Tibial nerve (tissue), 4 donors: Measurements from ENCODE around the gene GRK2.

ENCODE experiments used
- EP300 ChIP-seq, 2 donors: sonication (generic); formaldehyde crosslinking; IDR thresholded peaks; one replicate each; pipeline ENCODE4 v1.6.1; 2017; ENCODE audit warnings: antibody characterized with exemption in 2 of 2, mild to moderate bottlenecking in 1 of 2
- POLR2A ChIP-seq, 2 donors: fragments of 450-650 bp; IDR thresholded peaks; one replicate each; pipeline ENCODE4 v1.6.1; 2017; ENCODE audit warnings: antibody characterized with exemption in 2 of 2, mild to moderate bottlenecking in 2 of 2, moderate library complexity in 2 of 2
- TF ChIP-seq, protein P1 (sequence below), 5 experiments: fragments of 200-600 bp in 3 of 5; fragments of 450-650 bp in 2 of 5; sonication (generic) in 3 of 5; IDR thresholded peaks; one replicate each; pipeline ENCODE4 v1.5.1; 2016 to 2019; ENCODE audit warnings: antibody characterized with exemption in 5 of 5, mild to moderate bottlenecking in 3 of 5, moderate library complexity in 2 of 5

DNA sequence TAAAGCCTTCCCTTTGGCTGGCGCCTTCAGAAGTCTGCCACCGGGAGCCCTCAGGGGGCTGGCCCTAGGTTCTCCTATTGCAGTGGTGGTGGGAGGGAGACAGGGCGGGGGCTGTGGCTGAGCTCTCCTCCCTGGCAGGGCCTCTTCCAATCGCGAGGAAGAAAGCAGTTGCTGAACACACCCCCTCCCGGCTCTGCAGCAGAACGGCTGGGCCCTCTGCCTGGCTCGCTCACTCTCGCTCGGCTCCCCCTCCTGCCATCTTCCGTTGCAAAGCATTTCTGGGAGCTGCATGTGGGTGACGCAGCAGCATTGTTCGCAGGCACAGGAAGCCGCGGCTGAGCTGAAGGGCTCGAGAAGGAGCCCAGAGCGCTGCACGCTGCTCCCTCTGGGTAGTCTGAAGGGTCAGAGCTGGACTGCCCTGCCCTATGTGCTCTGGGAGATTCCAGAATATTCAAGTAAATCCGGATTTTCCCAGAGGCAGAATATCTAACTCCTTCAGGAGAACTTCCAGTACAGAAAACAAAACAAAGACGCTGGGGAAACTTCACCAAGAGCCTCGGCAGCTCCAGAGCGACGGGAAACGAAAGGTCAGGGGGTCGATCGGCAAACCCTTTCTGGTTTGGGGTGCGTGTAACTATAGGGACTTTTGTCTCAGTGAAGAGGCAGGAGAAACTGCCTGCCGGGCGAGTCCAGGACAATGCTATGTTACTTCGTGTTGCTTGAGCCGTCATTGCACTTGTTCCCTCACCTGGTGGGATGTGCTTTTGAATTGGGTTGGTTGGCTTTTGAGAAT lies 26.3 kb upstream of the GRK2 start:
- TF ChIP-seq, protein P1, sequence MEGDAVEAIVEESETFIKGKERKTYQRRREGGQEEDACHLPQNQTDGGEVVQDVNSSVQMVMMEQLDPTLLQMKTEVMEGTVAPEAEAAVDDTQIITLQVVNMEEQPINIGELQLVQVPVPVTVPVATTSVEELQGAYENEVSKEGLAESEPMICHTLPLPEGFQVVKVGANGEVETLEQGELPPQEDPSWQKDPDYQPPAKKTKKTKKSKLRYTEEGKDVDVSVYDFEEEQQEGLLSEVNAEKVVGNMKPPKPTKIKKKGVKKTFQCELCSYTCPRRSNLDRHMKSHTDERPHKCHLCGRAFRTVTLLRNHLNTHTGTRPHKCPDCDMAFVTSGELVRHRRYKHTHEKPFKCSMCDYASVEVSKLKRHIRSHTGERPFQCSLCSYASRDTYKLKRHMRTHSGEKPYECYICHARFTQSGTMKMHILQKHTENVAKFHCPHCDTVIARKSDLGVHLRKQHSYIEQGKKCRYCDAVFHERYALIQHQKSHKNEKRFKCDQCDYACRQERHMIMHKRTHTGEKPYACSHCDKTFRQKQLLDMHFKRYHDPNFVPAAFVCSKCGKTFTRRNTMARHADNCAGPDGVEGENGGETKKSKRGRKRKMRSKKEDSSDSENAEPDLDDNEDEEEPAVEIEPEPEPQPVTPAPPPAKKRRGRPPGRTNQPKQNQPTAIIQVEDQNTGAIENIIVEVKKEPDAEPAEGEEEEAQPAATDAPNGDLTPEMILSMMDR (IDR thresholded peaks at IDR 0.05), result peak in 3 of 5 experiments; percentile 39 to 46 (median 39)
- TF ChIP-seq POLR2A (IDR thresholded peaks at IDR 0.05), result peak; percentile 89 to 93
- TF ChIP-seq EP300 (IDR thresholded peaks at IDR 0.05), result peak in 1 of 2 donors; percentile 99
